Prostate gland (tissue), 2 donors: ENCODE results near the gene ANKRD35.

Experiments used
- POLR2A ChIP-seq: fragments of 450-650 bp; IDR thresholded peaks from one replicate; pipeline ENCODE4 v1.6.1; 2016; ENCODE audit warnings: antibody characterized with exemption, mild to moderate bottlenecking
- TF ChIP-seq, protein P1 (sequence below), 4 experiments: fragments of 200-600 bp in 2 of 4; fragments of 450-650 bp in 2 of 4; sonication (generic) in 2 of 4; IDR thresholded peaks; 1 replicate in 3 of 4; 2 replicates in 1 of 4; pipeline ENCODE4 v1.5.1; 2016 to 2019; ENCODE audit warnings: antibody characterized with exemption in 4 of 4, mild to moderate bottlenecking in 2 of 4, moderate library complexity in 2 of 4

DNA sequence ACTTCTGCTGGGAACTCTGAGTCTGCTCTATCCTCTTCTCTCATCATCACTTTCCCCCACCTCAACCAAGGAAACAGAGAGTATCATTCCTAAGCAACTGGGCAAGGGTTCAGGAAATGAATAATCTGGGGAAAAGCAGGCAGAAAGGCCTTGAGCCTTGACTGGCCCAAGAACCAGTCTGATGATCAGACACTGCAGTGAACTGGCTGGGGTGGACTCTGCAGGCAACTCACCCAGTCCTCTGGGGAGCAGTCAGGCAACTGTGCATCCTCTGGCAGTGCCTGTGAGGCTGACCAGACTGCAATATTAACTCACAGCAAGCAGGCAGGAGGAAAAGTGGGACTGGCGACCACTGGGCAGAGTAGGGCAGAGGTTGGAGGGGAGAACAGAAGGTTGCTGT, 991 bp downstream of the ANKRD35 start:
- TF ChIP-seq, protein P1, sequence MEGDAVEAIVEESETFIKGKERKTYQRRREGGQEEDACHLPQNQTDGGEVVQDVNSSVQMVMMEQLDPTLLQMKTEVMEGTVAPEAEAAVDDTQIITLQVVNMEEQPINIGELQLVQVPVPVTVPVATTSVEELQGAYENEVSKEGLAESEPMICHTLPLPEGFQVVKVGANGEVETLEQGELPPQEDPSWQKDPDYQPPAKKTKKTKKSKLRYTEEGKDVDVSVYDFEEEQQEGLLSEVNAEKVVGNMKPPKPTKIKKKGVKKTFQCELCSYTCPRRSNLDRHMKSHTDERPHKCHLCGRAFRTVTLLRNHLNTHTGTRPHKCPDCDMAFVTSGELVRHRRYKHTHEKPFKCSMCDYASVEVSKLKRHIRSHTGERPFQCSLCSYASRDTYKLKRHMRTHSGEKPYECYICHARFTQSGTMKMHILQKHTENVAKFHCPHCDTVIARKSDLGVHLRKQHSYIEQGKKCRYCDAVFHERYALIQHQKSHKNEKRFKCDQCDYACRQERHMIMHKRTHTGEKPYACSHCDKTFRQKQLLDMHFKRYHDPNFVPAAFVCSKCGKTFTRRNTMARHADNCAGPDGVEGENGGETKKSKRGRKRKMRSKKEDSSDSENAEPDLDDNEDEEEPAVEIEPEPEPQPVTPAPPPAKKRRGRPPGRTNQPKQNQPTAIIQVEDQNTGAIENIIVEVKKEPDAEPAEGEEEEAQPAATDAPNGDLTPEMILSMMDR (IDR thresholded peaks at IDR 0.05): no peak
- no peak for TF ChIP-seq POLR2A
